Endothelial cell of umbilical vein (primary cell): ENCODE measurements around the gene CCDC88B.

Experiments used
- EZH2 ChIP-seq: IDR thresholded peaks from 2 replicates; pipeline ENCODE4 v1.6.1; 2012; ENCODE audit warnings: borderline replicate concordance, low read depth, mild to moderate bottlenecking, moderate library complexity, low read length, inconsistent platforms; ENCODE audit not compliant: severe bottlenecking
- FOS ChIP-seq: IDR thresholded peaks from 2 replicates; pipeline ENCODE4 v1.6.1; 2011; ENCODE audit warnings: mild to moderate bottlenecking, low read length, moderate library complexity, borderline replicate concordance; ENCODE audit not compliant: insufficient read depth
- GATA2 ChIP-seq: IDR thresholded peaks from 2 replicates; pipeline ENCODE4 v1.7.0; 2011; ENCODE audit warnings: low read depth, mild to moderate bottlenecking, moderate library complexity, mixed read lengths, low read length; ENCODE audit not compliant: insufficient read length, insufficient read depth
- JUN ChIP-seq: IDR thresholded peaks from 2 replicates; pipeline ENCODE4 v1.6.1; 2011; ENCODE audit warnings: borderline replicate concordance, low read depth; ENCODE audit not compliant: insufficient read length, insufficient read depth
- MYC ChIP-seq: IDR thresholded peaks from one replicate; pipeline ENCODE4 v1.6.1; 2011; ENCODE audit warnings: mild to moderate bottlenecking, low read depth, low read length
- POLR2A ChIP-seq: IDR thresholded peaks from 2 replicates; pipeline ENCODE4 v1.6.1; 2012; ENCODE audit warnings: low read depth, mild to moderate bottlenecking, control low read depth, low read length
- TF ChIP-seq, protein P1 (sequence below), 2 donors: IDR thresholded peaks; 1 replicate in 1 of 2; 2 replicates in 1 of 2; pipeline ENCODE4 v1.5.1; 2011; ENCODE audit warnings: low read length in 2 of 2, mild to moderate bottlenecking in 2 of 2, moderate library complexity in 2 of 2, control low read depth in 1 of 2, inconsistent platforms in 1 of 2, low read depth in 1 of 2; ENCODE audit not compliant: insufficient read depth in 1 of 2; ENCODE audit errors: extremely low read depth in 1 of 2
- TF ChIP-seq, protein P2 (sequence below): IDR thresholded peaks from 2 replicates; pipeline ENCODE4 v1.6.1; 2011; ENCODE audit not compliant: insufficient read depth, insufficient read length

GRCh38 chr11:64313491-64314145 is 26.4 kb upstream of the CCDC88B start:
- TF ChIP-seq, protein P1, sequence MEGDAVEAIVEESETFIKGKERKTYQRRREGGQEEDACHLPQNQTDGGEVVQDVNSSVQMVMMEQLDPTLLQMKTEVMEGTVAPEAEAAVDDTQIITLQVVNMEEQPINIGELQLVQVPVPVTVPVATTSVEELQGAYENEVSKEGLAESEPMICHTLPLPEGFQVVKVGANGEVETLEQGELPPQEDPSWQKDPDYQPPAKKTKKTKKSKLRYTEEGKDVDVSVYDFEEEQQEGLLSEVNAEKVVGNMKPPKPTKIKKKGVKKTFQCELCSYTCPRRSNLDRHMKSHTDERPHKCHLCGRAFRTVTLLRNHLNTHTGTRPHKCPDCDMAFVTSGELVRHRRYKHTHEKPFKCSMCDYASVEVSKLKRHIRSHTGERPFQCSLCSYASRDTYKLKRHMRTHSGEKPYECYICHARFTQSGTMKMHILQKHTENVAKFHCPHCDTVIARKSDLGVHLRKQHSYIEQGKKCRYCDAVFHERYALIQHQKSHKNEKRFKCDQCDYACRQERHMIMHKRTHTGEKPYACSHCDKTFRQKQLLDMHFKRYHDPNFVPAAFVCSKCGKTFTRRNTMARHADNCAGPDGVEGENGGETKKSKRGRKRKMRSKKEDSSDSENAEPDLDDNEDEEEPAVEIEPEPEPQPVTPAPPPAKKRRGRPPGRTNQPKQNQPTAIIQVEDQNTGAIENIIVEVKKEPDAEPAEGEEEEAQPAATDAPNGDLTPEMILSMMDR (IDR thresholded peaks at IDR 0.05; ENCODE audit: extremely low read depth in 1 of 2, insufficient read depth in 1 of 2, low read depth in 1 of 2, low read length in 2 of 2) = no peak
- TF ChIP-seq POLR2A = no peak
- no peak for TF ChIP-seq JUN
- no peak for TF ChIP-seq GATA2
- TF ChIP-seq, protein P2, sequence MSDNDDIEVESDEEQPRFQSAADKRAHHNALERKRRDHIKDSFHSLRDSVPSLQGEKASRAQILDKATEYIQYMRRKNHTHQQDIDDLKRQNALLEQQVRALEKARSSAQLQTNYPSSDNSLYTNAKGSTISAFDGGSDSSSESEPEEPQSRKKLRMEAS = no peak
- no peak for TF ChIP-seq EZH2
- no peak for TF ChIP-seq MYC
- TF ChIP-seq FOS = no peak
